Measurements from ENCODE around the gene DUSP12. TPM values are rescaled to one million over a fixed set of nuclear protein-coding genes. Genes with fewer than 3 reads are reported as not detected.
"Not testable (repeated sequence)": the region's sequence is repeated elsewhere in the genome, so short reads cannot be mapped to it uniquely, and the experiment has no call there.

DUSP12 gene
- total RNA-seq, 2 experiments from 2014 or later, result 38.8 to 39.1 TPM

- ChIA-PET CTCF (interaction anchor here (2.0 kb wide), 1 partner anchor 10 kb away, joined by 6 read pairs; no protein-coding TSS in a partner anchor), POLR2A (no interaction called here)
Measured at GRCh38 chr1:161763522-161764098, 14.0 kb downstream of the DUSP12 start.

DNA sequence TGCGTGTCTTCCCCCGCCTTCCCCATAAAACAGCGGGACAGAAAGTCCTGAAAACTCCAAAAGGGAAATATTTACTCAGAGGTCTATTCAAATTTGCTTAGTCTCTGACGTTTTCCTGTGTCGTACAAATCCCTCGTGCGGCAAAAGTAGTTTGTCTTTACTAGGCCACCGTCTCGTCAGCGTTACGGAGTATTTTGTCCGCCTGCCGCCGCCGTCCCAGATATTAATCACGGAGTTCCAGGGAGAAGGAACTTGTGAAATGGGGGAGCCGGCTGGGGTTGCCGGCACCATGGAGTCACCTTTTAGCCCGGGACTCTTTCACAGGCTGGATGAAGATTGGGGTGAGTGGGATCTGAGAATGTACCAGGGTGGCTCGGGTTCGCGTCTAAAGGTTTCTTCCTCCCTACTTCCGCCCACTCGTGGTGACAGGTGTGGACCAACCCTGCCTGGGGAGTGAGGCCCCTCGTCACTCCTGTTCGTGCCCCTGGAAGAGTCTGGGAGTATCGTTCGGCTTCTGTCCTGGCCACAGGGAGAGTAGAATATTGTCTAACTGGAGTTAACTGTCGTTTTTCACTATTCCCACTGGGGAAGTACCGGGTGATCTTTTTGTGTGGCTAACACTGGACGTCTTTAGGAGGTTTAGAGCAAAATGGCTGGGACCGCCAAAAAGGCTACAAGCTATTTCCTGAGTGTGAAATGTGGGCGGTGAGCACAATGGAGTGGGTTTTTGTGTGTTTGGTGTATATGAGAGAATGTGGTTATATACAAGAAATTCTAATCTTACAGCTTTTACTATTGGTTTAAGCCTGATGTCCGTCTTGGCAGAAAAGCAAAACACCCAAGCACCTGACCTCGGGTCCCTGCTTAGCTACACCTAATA is 16.8 kb downstream of the DUSP12 start, which contains the start of gene ATF6:
Gene ATF6, plus strand, starts transcription at position 219 of the 880 bp plus-strand sequence. Its CDS starts 41 bp downstream, at position 260.
- ChIA-PET POLR2A (interaction anchor here (1.5 kb wide), 1 partner anchor 17 kb away, joined by 7 read pairs; the partner anchor contains the start of gene DUSP12), CTCF (no interaction called here)

GRCh38 chr1:161768461-161768860 is 18.9 kb downstream of the DUSP12 start:
- CTCF ChIA-PET, result no interaction called here
- POLR2A ChIA-PET, result no interaction called here

- CTCF ChIA-PET, result no interaction called here
- POLR2A ChIA-PET, result no interaction called here
Measured at GRCh38 chr1:161768986-161769672, 19.5 kb downstream of the DUSP12 start.

GRCh38 chr1:161769673-161770045 is 20.1 kb downstream of the DUSP12 start:
- CTCF ChIA-PET, POLR2A ChIA-PET: not testable (repeated sequence)

GRCh38 chr1:161770250-161770649 is 20.7 kb downstream of the DUSP12 start:
- CTCF ChIA-PET, result no interaction called here
- POLR2A ChIA-PET, result no interaction called here

DNA sequence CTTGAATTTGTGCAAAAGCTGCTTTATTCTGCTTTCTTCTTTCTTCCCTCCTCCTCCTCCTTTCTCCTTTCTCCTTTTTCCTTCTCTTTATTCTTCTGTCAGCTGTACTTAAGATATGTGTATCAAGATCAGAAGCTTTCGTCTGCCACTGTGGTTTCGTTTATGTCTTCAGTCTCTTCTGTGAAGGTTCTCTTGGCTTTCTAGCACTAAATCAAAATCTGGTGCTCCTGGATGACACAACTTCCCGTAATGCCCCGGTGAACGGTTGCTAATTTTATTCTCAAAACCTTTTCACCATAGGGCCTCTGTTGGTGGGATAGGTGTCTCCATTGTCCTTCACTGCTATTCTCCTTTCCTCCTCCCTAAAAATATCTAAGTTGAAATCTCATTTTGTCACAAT is 21.6 kb downstream of the DUSP12 start:
- POLR2A ChIA-PET, result no interaction called here

GRCh38 chr1:161771973-161772372 is 22.4 kb downstream of the DUSP12 start:
- ChIA-PET CTCF (interaction anchor here (0.7 kb wide), 2 partner anchors 134 to 245 kb away, joined by 4 to 5 read pairs; no protein-coding TSS in a partner anchor), POLR2A (interaction anchor here (0.7 kb wide), 1 partner anchor 789 kb away, joined by 5 read pairs; no protein-coding TSS in a partner anchor)

More for the DNA sequence above, 21.6 kb downstream of the DUSP12 start:
- CTCF ChIA-PET, result no interaction called here

DNA sequence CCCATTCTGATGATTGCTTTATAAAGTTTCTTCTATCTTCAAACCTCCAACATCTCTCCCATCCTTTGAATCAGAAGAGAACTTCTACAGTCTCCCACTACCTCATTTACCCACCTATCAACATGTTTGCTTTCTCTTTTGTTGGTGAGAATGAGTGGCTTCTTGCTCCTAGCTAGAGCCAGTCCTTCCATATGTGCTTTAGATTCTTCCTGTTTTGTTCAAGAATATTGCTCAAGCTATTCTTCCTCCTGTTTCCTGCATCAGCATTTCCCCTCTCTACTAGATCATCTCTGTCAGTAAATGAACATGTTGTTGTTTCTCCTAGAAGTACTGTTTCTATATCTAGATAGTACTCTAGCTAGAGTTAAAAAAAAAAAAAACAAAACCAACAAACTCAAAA is 22.8 kb downstream of the DUSP12 start:
- POLR2A ChIA-PET, result interaction anchor here (0.7 kb wide), 1 partner anchor 789 kb away, joined by 5 read pairs; no protein-coding TSS in a partner anchor
- CTCF ChIA-PET, result interaction anchor here (0.7 kb wide), 2 partner anchors 134 to 244 kb away, joined by 4 to 5 read pairs; no protein-coding TSS in a partner anchor

DNA sequence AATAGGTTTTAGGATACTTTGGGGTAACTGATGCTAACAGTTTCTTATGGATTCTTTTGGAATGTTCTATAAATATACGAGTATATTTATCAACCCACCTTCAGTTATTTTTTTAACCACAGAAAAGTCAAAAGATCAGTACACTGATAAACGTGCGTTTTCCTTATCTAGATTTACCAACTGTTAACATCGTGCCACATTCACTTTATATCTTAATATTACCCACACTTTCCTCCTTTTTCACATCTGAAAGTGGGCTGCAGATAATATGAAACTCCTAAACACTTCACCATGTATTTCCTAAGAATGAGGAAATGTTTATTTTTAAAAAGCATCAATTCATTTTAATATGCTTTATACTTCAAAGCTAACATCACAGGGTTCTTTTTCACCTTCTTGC is 24.2 kb downstream of the DUSP12 start:
- ChIA-PET CTCF (no interaction called here), POLR2A (no interaction called here)

DNA sequence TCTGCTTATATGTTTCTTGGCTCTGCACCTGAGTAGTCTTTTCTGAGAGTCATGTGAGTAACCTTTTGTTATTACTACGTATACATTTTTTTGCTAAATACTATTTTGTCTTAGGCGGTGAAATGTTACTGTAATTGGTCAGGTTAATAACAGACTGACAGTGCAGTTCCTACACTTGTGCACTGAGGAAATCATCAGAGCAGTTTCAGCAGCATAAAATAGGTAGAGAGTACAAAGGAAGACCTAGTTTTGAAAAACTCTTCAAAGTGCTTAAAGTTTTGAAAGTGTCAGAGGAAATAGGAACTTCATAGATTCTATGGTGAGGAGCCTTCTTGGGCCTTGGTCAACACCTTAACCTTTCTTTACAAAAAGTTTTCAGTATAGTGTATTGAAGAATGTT is 27.7 kb downstream of the DUSP12 start:
- POLR2A ChIA-PET, result no interaction called here
- CTCF ChIA-PET, result interaction anchor here (0.9 to 1.4 kb wide), 2 partner anchors 15 to 24 kb away, joined by 3 read pairs; no protein-coding TSS in a partner anchor

GRCh38 chr1:161778522-161778921 is 28.9 kb downstream of the DUSP12 start:
- POLR2A ChIA-PET, result no interaction called here

GRCh38 chr1:161779393-161779792 is 29.8 kb downstream of the DUSP12 start:
- ChIA-PET POLR2A (interaction anchor here (0.7 kb wide), 1 partner anchor 458 kb away, joined by 3 read pairs; no protein-coding TSS in a partner anchor), CTCF (no interaction called here)

More at GRCh38 chr1:161778522-161778921, 28.9 kb downstream of the DUSP12 start:
- CTCF ChIA-PET, result no interaction called here

DNA sequence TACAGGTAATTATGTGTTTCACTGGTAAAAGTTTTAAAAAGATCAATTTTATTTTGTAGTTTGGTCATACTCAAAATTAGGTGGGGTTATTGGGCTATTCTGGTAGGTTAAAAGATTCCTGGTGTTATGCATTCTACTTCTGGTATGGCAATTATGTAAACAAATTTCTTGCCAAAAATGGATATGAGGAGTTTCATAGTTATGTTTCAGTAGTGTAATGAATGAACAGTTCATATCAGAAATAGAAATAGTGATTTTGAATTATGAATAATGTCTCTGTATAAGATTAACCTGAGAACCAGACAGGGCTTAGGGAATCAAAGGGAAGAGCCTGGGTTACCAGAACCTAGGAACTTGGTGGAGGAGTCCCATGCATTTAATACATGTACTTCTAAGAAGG is 32.4 kb downstream of the DUSP12 start:
- ChIA-PET CTCF (no interaction called here), POLR2A (no interaction called here)

DNA sequence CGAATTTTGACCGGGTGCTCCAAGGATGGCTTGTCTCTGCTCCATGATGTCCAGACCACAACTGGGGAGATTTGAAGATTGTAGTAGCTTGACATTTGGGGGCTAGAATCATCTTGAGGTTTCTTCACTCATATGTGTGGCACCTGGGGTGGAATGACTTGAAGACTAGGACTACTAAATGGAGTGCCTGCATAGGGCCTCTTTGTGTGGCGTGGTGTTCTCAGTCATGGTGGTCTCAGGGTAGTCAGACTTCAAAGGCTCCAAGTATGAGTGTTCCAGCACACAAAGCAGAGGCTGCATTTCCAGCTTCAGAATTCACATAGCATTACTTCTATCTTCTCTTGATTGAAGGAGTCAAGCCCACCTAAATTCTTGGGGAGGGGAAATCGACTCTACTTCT is 33.3 kb downstream of the DUSP12 start:
- POLR2A ChIA-PET, result no interaction called here

GRCh38 chr1:161784968-161785367 is 35.4 kb downstream of the DUSP12 start:
- CTCF ChIA-PET, result no interaction called here
- POLR2A ChIA-PET, result no interaction called here

More for the DNA sequence above, 33.3 kb downstream of the DUSP12 start:
- CTCF ChIA-PET, result no interaction called here

GRCh38 chr1:161787355-161787754 is 37.8 kb downstream of the DUSP12 start:
- ChIA-PET CTCF (no interaction called here), POLR2A (no interaction called here)

- POLR2A ChIA-PET, result no interaction called here
- CTCF ChIA-PET, result interaction anchor here (1.2 kb wide), 1 partner anchor 114 kb away, joined by 3 read pairs; no protein-coding TSS in a partner anchor
Measured at GRCh38 chr1:161790587-161791317, 41.2 kb downstream of the DUSP12 start.
